GM18505 (cell line): Measurements from ENCODE around the gene VRTN.
"Not testable (repeated sequence)": the region's sequence is repeated elsewhere in the genome, so short reads cannot be mapped to it uniquely, and the experiment has no call there.

ENCODE experiments used
- ATAC-seq: cut with Tn5 transposase; IDR thresholded peaks from one replicate; pipeline ENCODE4 v1.9.1; 2021; ENCODE audit not compliant: unreplicated experiment
- POLR2A ChIP-seq: IDR thresholded peaks from 4 replicates; pipeline ENCODE4 v1.6.1; 2011; ENCODE audit warnings: borderline replicate concordance; ENCODE audit not compliant: insufficient read depth, insufficient read length; ENCODE audit errors: extremely low read depth

VRTN gene

DNA sequence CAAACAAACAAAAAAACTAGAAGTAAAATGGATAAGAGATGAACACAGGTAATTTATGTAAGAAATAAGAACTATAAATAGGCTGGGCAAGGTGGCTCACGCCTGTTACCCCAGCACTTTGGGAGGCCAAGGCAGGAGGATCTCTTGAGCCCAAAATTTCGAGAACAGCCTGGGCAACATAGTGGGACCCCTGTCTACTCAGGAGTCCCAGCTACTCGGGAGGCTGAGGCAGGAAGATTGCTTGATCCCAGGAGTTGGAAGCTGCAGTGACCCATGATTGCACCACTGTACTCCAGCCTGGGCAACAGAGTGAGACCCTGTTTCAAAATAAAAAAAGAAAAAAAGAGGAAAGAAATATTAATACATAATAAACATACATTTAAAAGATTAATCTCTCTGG lies 22.8 kb upstream of the VRTN start:
- TF ChIP-seq POLR2A = no peak
- ATAC-seq = no peak

- ATAC-seq = no peak
- no peak for TF ChIP-seq POLR2A
These were observed 21.7 kb upstream of the VRTN start for GRCh38 chr14:74326369-74327152.

DNA sequence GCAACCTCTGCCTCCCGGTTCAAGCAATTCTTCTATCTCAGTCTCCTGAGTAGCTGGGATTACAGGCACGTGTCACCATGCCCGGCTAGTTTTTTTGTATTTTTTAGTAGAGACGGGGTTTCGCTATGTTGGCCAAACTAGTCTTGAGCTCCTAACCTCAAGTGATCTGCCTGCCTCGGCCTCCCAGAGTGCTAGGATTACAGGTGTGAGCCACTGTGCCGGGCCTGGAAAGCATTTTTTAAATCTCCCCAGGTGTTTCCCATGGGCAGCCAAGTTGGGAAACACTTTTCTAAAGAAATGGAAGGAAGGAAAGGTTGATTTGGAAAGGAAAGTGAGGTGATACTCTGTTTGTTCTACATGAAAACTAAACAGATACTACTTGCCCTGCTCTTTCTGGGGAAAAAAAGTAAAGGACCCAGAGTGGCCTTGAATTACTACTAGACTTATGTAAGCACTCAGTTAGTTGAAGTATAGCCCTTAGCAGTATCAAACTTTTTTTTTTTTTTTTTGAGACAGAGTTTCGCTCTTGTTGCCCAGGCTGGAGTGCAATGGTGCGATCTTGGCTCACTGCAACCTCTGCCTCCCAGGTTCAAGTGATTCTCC lies 18.2 kb upstream of the VRTN start:
- not testable (repeated sequence) for ATAC-seq

DNA sequence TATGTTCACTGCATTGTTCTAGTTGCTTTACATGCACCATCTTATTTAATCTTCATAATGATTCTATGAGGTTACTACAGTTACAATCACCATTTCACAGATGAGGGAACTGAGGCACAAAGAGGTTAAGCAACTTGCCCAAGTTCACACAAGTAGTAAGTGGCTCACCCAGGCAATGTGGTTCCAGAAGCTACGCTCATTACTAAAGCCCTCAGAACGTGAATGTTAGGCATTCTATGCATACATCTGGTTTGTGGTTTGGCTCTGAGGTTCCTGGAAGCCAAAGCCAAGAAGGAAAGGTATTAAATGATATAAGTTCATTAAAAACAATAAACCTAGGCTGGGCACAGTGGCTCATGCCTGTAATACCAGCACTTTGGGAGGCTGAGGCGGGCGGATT lies 14.4 kb upstream of the VRTN start:
- TF ChIP-seq POLR2A = no peak
- ATAC-seq = no peak

GRCh38 chr14:74346341-74346740 lies 1.9 kb upstream of the VRTN start:
- ATAC-seq = no peak
- TF ChIP-seq POLR2A = no peak

- no peak for ATAC-seq
- no peak for TF ChIP-seq POLR2A
These were observed 1.0 kb upstream of the VRTN start for GRCh38 chr14:74347097-74347794.

DNA sequence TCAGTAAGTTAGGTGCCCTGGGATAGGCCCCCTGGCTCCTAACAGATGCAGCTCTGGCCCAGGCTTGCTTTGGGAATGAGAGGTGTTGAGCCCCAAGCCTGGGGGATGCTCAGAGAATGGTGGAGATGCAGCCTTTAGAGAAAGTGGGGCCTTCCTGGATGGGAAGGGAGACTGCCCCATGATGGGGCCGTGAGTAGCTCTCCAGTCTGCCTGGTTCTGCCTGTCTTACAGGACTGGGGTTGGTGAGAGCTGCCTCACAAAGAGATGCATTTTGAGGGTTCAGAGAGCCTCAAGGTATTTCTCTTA lies 523 bp upstream of the VRTN start:
- ATAC-seq = no peak
- no peak for TF ChIP-seq POLR2A

- ATAC-seq = no peak
- TF ChIP-seq POLR2A = no peak
These were observed 628 bp downstream of the VRTN start for GRCh38 chr14:74348735-74349463.

DNA sequence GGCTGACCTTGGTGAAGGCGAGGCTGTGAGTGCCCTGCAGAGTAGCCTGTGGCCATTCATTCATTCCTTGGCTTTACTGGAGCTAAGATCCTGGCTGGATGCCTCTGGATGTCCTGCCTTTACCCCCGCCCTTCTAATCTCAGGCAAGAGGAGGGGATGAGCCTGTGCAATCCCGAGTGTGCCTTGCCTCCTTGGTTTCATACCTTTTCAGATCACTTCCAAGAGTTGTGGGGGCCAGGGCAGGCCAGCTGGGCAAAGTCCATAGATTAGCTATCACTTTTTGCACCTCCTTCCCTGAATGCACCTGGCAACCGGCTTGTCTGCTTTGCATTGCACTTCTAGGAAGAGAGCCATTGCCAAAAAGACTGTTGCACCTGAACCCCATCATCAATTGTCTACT lies 1.5 kb downstream of the VRTN start:
- ATAC-seq = no peak
- no peak for TF ChIP-seq POLR2A

- no peak for TF ChIP-seq POLR2A
- no peak for ATAC-seq
These were observed 2.1 kb downstream of the VRTN start for GRCh38 chr14:74350211-74350927.

GRCh38 chr14:74350928-74351323 lies 2.7 kb downstream of the VRTN start:
- no peak for ATAC-seq
- TF ChIP-seq POLR2A = no peak

- ATAC-seq = no peak
- TF ChIP-seq POLR2A = no peak
These were observed 8.8 kb downstream of the VRTN start for GRCh38 chr14:74356892-74357575.
